AG04449 (cell line): ENCODE data around the gene ALG1.
A peak's percentile ranks its signal among the peaks of the same experiment; 100 is the strongest.

Experiments
- CTCF ChIA-PET: fragments of 350-600 bp; formaldehyde crosslinking; extraction: SDS; loops from one replicate; lab custom pipeline; 2021; ENCODE audit warnings: antibody characterized with exemption; lab: Yijun Ruan, JAX
- POLR2A ChIA-PET: fragments of 400-600, 350-600 bp; formaldehyde crosslinking; extraction: SDS; loops from one replicate; lab custom pipeline; 2020; ENCODE audit warnings: antibody characterized with exemption, inconsistent platforms; lab: Yijun Ruan, JAX
- DNase-seq: peaks from one replicate; pipeline ENCODE4 v3.0.0-alpha.2; 2010; ENCODE audit warnings: low read depth, low spot score
- H3K4me3 ChIP-seq: 2 replicates; pipeline ENCODE4 v1.5.1; 2011; ENCODE audit warnings: low read depth, mild to moderate bottlenecking, control low read depth, low read length
- CTCF ChIP-seq: IDR thresholded peaks from one replicate; pipeline ENCODE4 v1.5.1; 2011; ENCODE audit warnings: mild to moderate bottlenecking, moderate library complexity, low read length, control low read depth, inconsistent platforms; ENCODE audit not compliant: insufficient read depth; ENCODE audit errors: missing control alignments

Gene ALG1

GRCh38 chr16:5027575-5028235 is 43.9 kb upstream of the ALG1 start:
- no peak for DNase-seq
- POLR2A ChIA-PET, result no interaction called here
- H3K4me3 ChIP-seq, result no peak overlapping the region
- CTCF ChIA-PET, result no interaction called here
- no peak for TF ChIP-seq CTCF

- no peak for DNase-seq
- CTCF ChIA-PET, result no interaction called here
- TF ChIP-seq CTCF, result no peak
- no peak overlapping the region for H3K4me3 ChIP-seq
- POLR2A ChIA-PET, result interaction anchor here (0.7 kb wide), 1 partner anchor 8 kb away, joined by 3 read pairs; no protein-coding TSS in a partner anchor
Measured at GRCh38 chr16:5028950-5029475, 42.6 kb upstream of the ALG1 start.

GRCh38 chr16:5030251-5030870 is 41.3 kb upstream of the ALG1 start:
- H3K4me3 ChIP-seq, result no peak overlapping the region
- no peak for DNase-seq
- POLR2A ChIA-PET, result no interaction called here
- CTCF ChIA-PET, result interaction anchor here (1.2 kb wide), 1 partner anchor 54 kb away, joined by 3 read pairs; no protein-coding TSS in a partner anchor
- no peak for TF ChIP-seq CTCF

- CTCF ChIA-PET, result interaction anchor here (1.1 kb wide), 1 partner anchor 76 kb away, joined by 3 read pairs; no protein-coding TSS in a partner anchor
- no peak overlapping the region for H3K4me3 ChIP-seq
Measured at GRCh38 chr16:5031601-5032000, 40.0 kb upstream of the ALG1 start.

GRCh38 chr16:5032748-5033167 is 38.9 kb upstream of the ALG1 start:
- DNase-seq, result no peak
- no peak for TF ChIP-seq CTCF
- ChIA-PET CTCF (no interaction called here), POLR2A (no interaction called here)
- peak overlapping the region; percentile 85 for H3K4me3 ChIP-seq

More at GRCh38 chr16:5031601-5032000, 40.0 kb upstream of the ALG1 start:
- TF ChIP-seq CTCF, result no peak
- POLR2A ChIA-PET, result no interaction called here
- no peak for DNase-seq

- H3K4me3 ChIP-seq, result peak within 1 kb of the TSS; percentile 85
- ChIA-PET CTCF (interaction anchor here (1.8 kb wide), 1 partner anchor 9 kb away, joined by 6 read pairs; no protein-coding TSS in a partner anchor), POLR2A (no interaction called here)
- no peak for TF ChIP-seq CTCF
- peak; percentile 14 for DNase-seq
Measured at GRCh38 chr16:5033256-5034166, 38.1 kb upstream of the ALG1 start, which contains the start of gene NAGPA. TSS of gene NAGPA (minus strand) at chr16:5033935. CDS start at chr16:5033914, 21 bp downstream.
